Stimulated activated CD8-positive, alpha-beta memory T cell treated with anti-CD3 and anti-CD28 coated beads, Interleukin-15, amount 100 ng/mL, for 24 hours (primary cell): Measurements from ENCODE around the gene DOK7.

Source experiments
- DNase-seq: peaks from one replicate; pipeline ENCODE4 v3.0.0-alpha.2; 2020; ENCODE audit warnings: low read depth

The DOK7 gene

GRCh38 chr4:3462790-3463415 is at the start of gene DOK7:
TSS of gene DOK7 (plus strand) at chr4:3463306. CDS start at chr4:3463376, 70 bp downstream.
- no peak for DNase-seq

GRCh38 chr4:3413675-3414420 is 49.3 kb upstream of the DOK7 start:
- DNase-seq, result no peak

- no peak for DNase-seq
These were observed 48.5 kb upstream of the DOK7 start for GRCh38 chr4:3414421-3415279.

GRCh38 chr4:3415471-3416141 is 47.5 kb upstream of the DOK7 start:
- DNase-seq, result no peak

GRCh38 chr4:3416270-3416669 is 46.8 kb upstream of the DOK7 start:
- no peak for DNase-seq

- DNase-seq, result no peak
These were observed 46.3 kb upstream of the DOK7 start for GRCh38 chr4:3416821-3417221.

- no peak for DNase-seq
These were observed 45.7 kb upstream of the DOK7 start for GRCh38 chr4:3417448-3417847.

GRCh38 chr4:3418029-3418762 is 44.9 kb upstream of the DOK7 start:
- no peak for DNase-seq

- DNase-seq, result no peak
These were observed 43.1 kb upstream of the DOK7 start for GRCh38 chr4:3419836-3420605.

- DNase-seq, result no peak
These were observed 42.5 kb upstream of the DOK7 start for GRCh38 chr4:3420606-3420955.

GRCh38 chr4:3420956-3421355 is 42.1 kb upstream of the DOK7 start:
- DNase-seq, result no peak

GRCh38 chr4:3421470-3421869 is 41.6 kb upstream of the DOK7 start:
- DNase-seq, result no peak

- no peak for DNase-seq
These were observed 40.8 kb upstream of the DOK7 start for GRCh38 chr4:3422241-3422801.

GRCh38 chr4:3422808-3423297 is 40.3 kb upstream of the DOK7 start:
- DNase-seq, result no peak

GRCh38 chr4:3423406-3423805 is 39.7 kb upstream of the DOK7 start:
- no peak for DNase-seq

- no peak for DNase-seq
These were observed 39.2 kb upstream of the DOK7 start for GRCh38 chr4:3423952-3424351.

- DNase-seq, result no peak
These were observed 38.5 kb upstream of the DOK7 start for GRCh38 chr4:3424522-3425095.

- no peak for DNase-seq
These were observed 36.5 kb upstream of the DOK7 start for GRCh38 chr4:3426465-3427133.

GRCh38 chr4:3427134-3427476 is 36.0 kb upstream of the DOK7 start:
- DNase-seq, result no peak
